Keratinocyte (primary cell): ENCODE data around the gene DEPDC4.

Experiments used
- CTCF ChIP-seq, 3 experiments: IDR thresholded peaks in 1 of 3; conservative IDR thresholded peaks in 1 of 3; optimal IDR thresholded peaks in 1 of 3; 2 replicates in 2 of 3; 3 replicates in 1 of 3; pipeline versions ENCODE3 to v1.5.1; 2011; ENCODE audit warnings: low read length in 3 of 3, mild to moderate bottlenecking in 3 of 3, moderate library complexity in 2 of 3, control low read depth in 1 of 3, inconsistent platforms in 1 of 3; ENCODE audit not compliant: insufficient read depth in 2 of 3; ENCODE audit errors: extremely low read depth in 1 of 3
- EZH2 ChIP-seq: IDR thresholded peaks from one replicate; pipeline ENCODE4 v1.6.1; 2012; ENCODE audit warnings: inconsistent platforms, mild to moderate bottlenecking, low read length, moderate library complexity

GRCh38 chr12:100289038-100289437, 22.2 kb upstream of the DEPDC4 start:
- TF ChIP-seq CTCF (optimal IDR thresholded peaks at IDR 0.05 in 1 of 3, IDR thresholded peaks at IDR 0.05 in 1 of 3, conservative IDR thresholded peaks at IDR 0.05 in 1 of 3; ENCODE audit: extremely low read depth in 1 of 3, insufficient read depth in 2 of 3, low read length in 3 of 3) = no peak
- TF ChIP-seq EZH2 = no peak
